PC-3 (cell line): ENCODE data around the gene ZFHX3. TPM values are rescaled to one million over a fixed set of nuclear protein-coding genes. Genes with fewer than 3 reads are reported as not detected.

ENCODE experiments used
- ATAC-seq: fragments of 200-7000 bp; cut with Tn5 transposase; 2 replicates; pipeline ENCODE4 v1.9.1; 2020; ENCODE audit warnings: mild to moderate bottlenecking, moderate library complexity
- BruUV-seq: library from RNA; stranded (reverse); fragments of 400-500 nt; replicated peaks from 2 replicates; lab custom pipeline; 2021; lab: Mats Ljungman, UMichigan
- CTCF ChIA-PET: fragments of 300-600 bp; sonication (Branson Sonifier 250); formaldehyde crosslinking; loops from one replicate; lab custom pipeline; 2022; ENCODE audit warnings: antibody characterized with exemption; lab: Charles Lee
- POLR2A ChIA-PET: fragments of 300-600 bp; sonication (Branson Sonifier 250); formaldehyde crosslinking; loops from one replicate; lab custom pipeline; 2022; ENCODE audit warnings: antibody characterized with exemption; ENCODE audit not compliant: unreplicated experiment; lab: Charles Lee
- DNase-seq: peaks from one replicate; pipeline ENCODE4 v3.0.0-alpha.2; 2015
- H2AFZ ChIP-seq: fragments of 300-600 bp; sonication (generic); 2 replicates; pipeline ENCODE4 v1.6.0; 2016; ENCODE audit warnings: antibody characterized with exemption, low read length
- H3F3A ChIP-seq: fragments of 300-600 bp; sonication (generic); one replicate; pipeline ENCODE4 v1.6.0; 2017; ENCODE audit warnings: antibody characterized with exemption, low read length, control low read depth, mild to moderate bottlenecking; ENCODE audit not compliant: unreplicated experiment
- H3K27ac ChIP-seq: fragments of 300-600 bp; sonication (generic); 2 replicates; pipeline ENCODE4 v1.5.1; 2016; ENCODE audit warnings: mild to moderate bottlenecking, low read length
- H3K27me3 ChIP-seq: fragments of 300-600 bp; sonication (generic); 2 replicates; pipeline ENCODE4 v1.6.1; 2016; ENCODE audit warnings: low read length, mixed read lengths
- H3K36me3 ChIP-seq: fragments of 300-600 bp; sonication (generic); 2 replicates; pipeline ENCODE4 v1.6.1; 2016; ENCODE audit warnings: low read depth, mixed run types, low read length, mixed read lengths
- H3K4me1 ChIP-seq: fragments of 300-600 bp; sonication (generic); 2 replicates; pipeline ENCODE4 v1.5.1; 2016; ENCODE audit warnings: low read length; ENCODE audit not compliant: insufficient read depth
- H3K4me2 ChIP-seq: fragments of 300-600 bp; sonication (generic); 2 replicates; pipeline ENCODE4 v1.6.0; 2016; ENCODE audit warnings: low read length
- H3K4me3 ChIP-seq: fragments of 300-600 bp; sonication (generic); 2 replicates; pipeline ENCODE4 v1.5.1; 2016; ENCODE audit warnings: mild to moderate bottlenecking, low read length, mixed read lengths
- H3K79me2 ChIP-seq: fragments of 300-600 bp; sonication (generic); 2 replicates; pipeline ENCODE4 v1.6.1; 2017; ENCODE audit warnings: low read length, mixed read lengths
- H3K9ac ChIP-seq: fragments of 300-600 bp; sonication (generic); 2 replicates; pipeline ENCODE4 v1.6.0; 2016; ENCODE audit warnings: mild to moderate bottlenecking, low read length
- H3K9me2 ChIP-seq: fragments of 300-600 bp; sonication (generic); replicated peaks from 2 replicates; pipeline ENCODE4 v1.6.1; 2016; ENCODE audit warnings: mixed run types, low read length, mixed read lengths
- H3K9me3 ChIP-seq: fragments of 300-600 bp; sonication (generic); 2 replicates; pipeline ENCODE4 v1.6.1; 2016; ENCODE audit warnings: low read length, mixed read lengths
- H4K20me1 ChIP-seq: fragments of 300-600 bp; sonication (generic); 2 replicates; pipeline ENCODE4 v1.6.1; 2016; ENCODE audit warnings: low read length, mixed read lengths
- EZH2 ChIP-seq: fragments of 300-600 bp; sonication (generic); IDR thresholded peaks from one replicate; pipeline ENCODE4 v1.6.1; 2017; ENCODE audit warnings: antibody characterized with exemption, mild to moderate bottlenecking, low read length; ENCODE audit not compliant: unreplicated experiment
- EZH2phosphoT487 ChIP-seq: fragments of 300-600 bp; sonication (generic); IDR thresholded peaks from 2 replicates; pipeline ENCODE4 v1.6.1; 2018; ENCODE audit warnings: mild to moderate bottlenecking, antibody characterized with exemption, low read length, borderline replicate concordance
- intact Hi-C: fragments of 100-400 bp; cut with micrococcal nuclease; formaldehyde crosslinking; loops from 2 replicates; pipeline ENCODE4 v1.9.0; 2023
- total RNA-seq: library from RNA; depleted of rRNA; stranded (reverse); fragments of >200 nt; gene quantifications from 2 replicates; pipeline ENCODE4 v1.2.3, GENCODE V29; 2014
- TF ChIP-seq, protein P1 (sequence below): fragments of 300-600 bp; sonication (generic); conservative IDR thresholded peaks from 2 replicates; pipeline ENCODE4 v1.5.1; 2017; ENCODE audit warnings: antibody characterized with exemption, low read depth, mild to moderate bottlenecking, low read length

Gene ZFHX3
- total RNA-seq, 1 experiment from 2014 or later: 3.5 TPM

DNA sequence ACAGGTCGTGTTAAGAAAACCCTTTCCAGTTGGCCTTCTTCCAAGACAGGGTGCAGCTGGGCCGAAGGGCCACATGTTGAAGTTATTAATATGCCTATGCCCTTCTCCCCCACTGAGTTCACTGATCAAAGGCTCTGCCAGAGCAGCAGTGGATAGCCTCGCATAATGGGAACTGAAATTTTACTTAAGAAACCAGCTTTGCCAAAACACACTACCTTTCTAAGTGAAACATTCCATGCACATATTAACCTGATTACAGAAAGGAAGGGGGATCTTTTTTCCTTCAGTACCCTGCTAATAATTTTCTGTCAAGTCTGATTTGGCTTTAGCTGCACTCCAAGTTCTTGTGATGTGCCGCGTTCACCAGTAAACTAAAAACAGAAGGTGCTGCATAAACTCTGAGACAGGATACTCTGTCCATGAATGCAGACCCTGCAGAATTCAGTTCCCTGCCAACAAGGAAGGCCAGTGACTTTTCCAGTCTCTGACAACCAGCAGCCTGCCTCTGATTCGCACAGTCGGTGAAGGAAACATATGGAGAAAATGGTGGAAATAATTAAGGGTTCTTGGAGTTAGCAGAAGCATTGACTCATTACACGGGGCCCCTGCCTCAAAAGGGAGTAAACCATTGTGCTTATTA, 283.8 kb downstream of the ZFHX3 start:
- Histone ChIP-seq H3K4me1 (no peaks in the 10 kb centered on the region), H2AFZ (no peak overlapping the region), H3F3A (no peaks in the 10 kb centered on the region), H3K4me3 (no peak overlapping the region), H3K27me3 (no peaks in the 10 kb centered on the region), H4K20me1 (no peaks in the 10 kb centered on the region), H3K9me3 (no peaks in the 10 kb centered on the region), H3K9me2 (no peaks in the 10 kb centered on the region), H3K4me2 (no peak overlapping the region), H3K9ac (no peak overlapping the region), H3K36me3 (no peaks in the 10 kb centered on the region), H3K27ac (no peak overlapping the region), H3K79me2 (no peaks in the 10 kb centered on the region)
- ChIA-PET CTCF (no interaction called here), POLR2A (no interaction called here)
- DNase-seq (no peak), ATAC-seq (no peak)
- intact Hi-C loops: no loop called here
- TF ChIP-seq EZH2 (no peak), EZH2phosphoT487 (no peak)
- TF ChIP-seq, protein P1, sequence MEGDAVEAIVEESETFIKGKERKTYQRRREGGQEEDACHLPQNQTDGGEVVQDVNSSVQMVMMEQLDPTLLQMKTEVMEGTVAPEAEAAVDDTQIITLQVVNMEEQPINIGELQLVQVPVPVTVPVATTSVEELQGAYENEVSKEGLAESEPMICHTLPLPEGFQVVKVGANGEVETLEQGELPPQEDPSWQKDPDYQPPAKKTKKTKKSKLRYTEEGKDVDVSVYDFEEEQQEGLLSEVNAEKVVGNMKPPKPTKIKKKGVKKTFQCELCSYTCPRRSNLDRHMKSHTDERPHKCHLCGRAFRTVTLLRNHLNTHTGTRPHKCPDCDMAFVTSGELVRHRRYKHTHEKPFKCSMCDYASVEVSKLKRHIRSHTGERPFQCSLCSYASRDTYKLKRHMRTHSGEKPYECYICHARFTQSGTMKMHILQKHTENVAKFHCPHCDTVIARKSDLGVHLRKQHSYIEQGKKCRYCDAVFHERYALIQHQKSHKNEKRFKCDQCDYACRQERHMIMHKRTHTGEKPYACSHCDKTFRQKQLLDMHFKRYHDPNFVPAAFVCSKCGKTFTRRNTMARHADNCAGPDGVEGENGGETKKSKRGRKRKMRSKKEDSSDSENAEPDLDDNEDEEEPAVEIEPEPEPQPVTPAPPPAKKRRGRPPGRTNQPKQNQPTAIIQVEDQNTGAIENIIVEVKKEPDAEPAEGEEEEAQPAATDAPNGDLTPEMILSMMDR: no peak
- no TSS peak for BruUV-seq

DNA sequence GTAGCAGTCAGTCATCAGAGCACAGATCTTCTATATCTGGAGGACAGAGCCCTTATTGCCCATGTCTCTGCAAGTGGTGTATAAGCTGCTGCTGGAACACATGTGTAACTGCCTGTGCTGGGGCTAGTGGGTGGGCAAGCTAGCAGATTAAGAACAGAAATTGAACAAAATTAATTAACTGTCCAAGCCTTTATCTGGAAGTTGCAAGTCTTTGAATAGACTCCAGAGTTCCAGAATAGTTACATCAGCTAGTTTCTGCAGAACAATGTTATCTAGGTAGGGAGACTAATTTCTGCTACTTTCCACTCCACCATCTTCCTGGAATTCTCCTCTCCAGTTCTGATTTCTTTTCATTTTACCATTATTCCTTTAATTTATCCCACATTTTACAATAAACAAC, 287.3 kb downstream of the ZFHX3 start:
- no peak for DNase-seq
- no peaks in the 10 kb centered on the region for H3K36me3 ChIP-seq
- no TSS peak for BruUV-seq
- no peaks in the 10 kb centered on the region for H3K27me3 ChIP-seq
- TF ChIP-seq EZH2phosphoT487 (no peak), EZH2 (no peak)
- TF ChIP-seq, protein P1: no peak
- POLR2A ChIA-PET: no interaction called here
- no peaks in the 10 kb centered on the region for H4K20me1 ChIP-seq
- no peaks in the 10 kb centered on the region for H3K79me2 ChIP-seq
- no peak overlapping the region for H3K4me3 ChIP-seq
- H3K9ac ChIP-seq: no peak overlapping the region
- H3K9me3 ChIP-seq: no peaks in the 10 kb centered on the region
- intact Hi-C loops: no loop called here
- no peaks in the 10 kb centered on the region for H3K9me2 ChIP-seq
- H3K4me2 ChIP-seq: no peak overlapping the region
- no peaks in the 10 kb centered on the region for H3F3A ChIP-seq
- no peaks in the 10 kb centered on the region for H3K4me1 ChIP-seq
- ATAC-seq: no peak
- no peak overlapping the region for H2AFZ ChIP-seq
- H3K27ac ChIP-seq: no peak overlapping the region
- CTCF ChIA-PET: no interaction called here

DNA sequence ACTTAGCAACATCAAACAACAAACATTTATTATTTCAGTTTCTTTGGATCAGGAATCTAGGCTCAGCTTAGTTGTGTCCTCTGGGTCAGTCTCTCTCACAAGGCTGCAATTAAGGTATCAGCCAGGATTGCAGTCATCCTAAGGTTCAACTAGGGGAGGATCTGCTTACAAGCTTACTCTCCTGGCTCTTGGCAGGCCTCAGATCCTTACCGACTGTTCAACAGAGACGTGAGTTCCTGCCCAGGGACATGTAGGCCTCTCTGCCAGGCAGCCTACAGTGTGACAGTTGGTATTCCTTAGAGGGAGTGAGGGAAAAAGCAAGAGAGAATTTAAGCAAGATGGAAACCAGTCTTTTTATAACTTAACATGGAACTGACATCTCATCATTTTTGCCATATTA, 294.0 kb downstream of the ZFHX3 start:
- Histone ChIP-seq H3K27me3 (no peaks in the 10 kb centered on the region), H3K9ac (no peak overlapping the region), H4K20me1 (no peaks in the 10 kb centered on the region), H3K27ac (no peak overlapping the region), H3K79me2 (no peaks in the 10 kb centered on the region), H3F3A (no peaks in the 10 kb centered on the region), H3K4me3 (no peak overlapping the region), H2AFZ (no peak overlapping the region), H3K4me1 (no peaks in the 10 kb centered on the region), H3K9me3 (no peaks in the 10 kb centered on the region), H3K4me2 (no peak overlapping the region), H3K9me2 (no peaks in the 10 kb centered on the region), H3K36me3 (no peaks in the 10 kb centered on the region)
- ChIA-PET CTCF (no interaction called here), POLR2A (no interaction called here)
- ATAC-seq: no peak
- TF ChIP-seq EZH2phosphoT487 (no peak), EZH2 (no peak)
- TF ChIP-seq, protein P1: no peak
- no TSS peak for BruUV-seq
- no peak for DNase-seq
- intact Hi-C loops: no loop called here
